Heart left ventricle (tissue), 16 donors: ENCODE results near the gene ZNF844. TPM values are rescaled to one million over a fixed set of nuclear protein-coding genes. Genes with fewer than 3 reads are reported as not detected.
A peak's percentile ranks its signal among the peaks of the same experiment; 100 is the strongest.

Source experiments
- ATAC-seq, 4 donors: fragments of 200-7000 bp; cut with Tn5 transposase; one replicate each; pipeline ENCODE4 v1.9.1; 2020 to 2022; ENCODE audit warnings: moderate library complexity in 4 of 4, mild to moderate bottlenecking in 3 of 4, moderate number of reproducible peaks in 1 of 4
- DNase-seq, 5 donors: peaks; one replicate each; pipeline ENCODE4 v3.0.0-alpha.2; 2020
- H3K27ac ChIP-seq, 12 donors: fragments of 200-600 bp; sonication (generic) in 4 of 12; one replicate each; pipeline versions ENCODE4 v1.5.0 to v1.8.0; 2016 to 2022; ENCODE audit warnings: mild to moderate bottlenecking in 2 of 12
- H3K27me3 ChIP-seq, 9 donors: fragments of 200-600 bp; sonication (generic) in 2 of 9; one replicate each; pipeline versions ENCODE4 v1.5.1 to v1.8.0; 2016 to 2022; ENCODE audit warnings: mild to moderate bottlenecking in 3 of 9
- H3K36me3 ChIP-seq, 9 donors: fragments of 200-600 bp; sonication (generic) in 2 of 9; one replicate each; pipeline versions ENCODE4 v1.5.0 to v1.8.0; 2018 to 2022; ENCODE audit warnings: mild to moderate bottlenecking in 2 of 9
- H3K4me1 ChIP-seq, 12 donors: fragments of 200-600 bp; sonication (generic) in 4 of 12; one replicate each; pipeline versions ENCODE4 v1.5.0 to v1.8.0; 2016 to 2022; ENCODE audit warnings: mild to moderate bottlenecking in 3 of 12
- H3K4me3 ChIP-seq, 12 donors: fragments of 200-600 bp; sonication (generic) in 4 of 12; one replicate each; pipeline versions ENCODE4 v1.5.0 to v1.8.0; 2017 to 2022; ENCODE audit warnings: mild to moderate bottlenecking in 9 of 12, moderate library complexity in 4 of 12
- H3K9me3 ChIP-seq, 12 donors: fragments of 200-600 bp; sonication (generic) in 4 of 12; one replicate each; pipeline versions ENCODE4 v1.5.0 to v1.8.0; 2016 to 2022; ENCODE audit warnings: mild to moderate bottlenecking in 1 of 12
- POLR2A ChIP-seq, 2 donors: fragments of 450-650 bp; IDR thresholded peaks; one replicate each; pipeline ENCODE4 v1.6.1; 2017; ENCODE audit warnings: antibody characterized with exemption in 2 of 2, mild to moderate bottlenecking in 2 of 2, moderate library complexity in 2 of 2
- WGBS, 4 donors: extraction: QIAGEN DNeasy Blood & Tissue Kit in 2 of 4; methylation state at CpG; one replicate each; pipeline versions ENCODE4 v1.1.5 to v1.1.7; 2013 to 2018; 5-methylcytosine and 5-hydroxymethylcytosine counted together
- intact Hi-C, 10 donors: fragments of 100-400 bp; cut with DNase I; formaldehyde crosslinking; loops; one replicate each; pipeline versions ENCODE4 v1.11.1 to v1.14.2; 2022
- long read RNA-seq, 3 donors: library from polyadenylated mRNA; unstranded; transcript quantifications; one replicate each; pipeline ENCODE4 v2.0.0, GENCODE V29; 2020 to 2021
- polyA plus RNA-seq, 2 donors: library from polyadenylated mRNA; stranded (reverse); fragments of 200-250 nt; gene quantifications; one replicate each; pipeline ENCODE4 v1.2.3, GENCODE V29; 2013
- total RNA-seq, 9 donors: library from RNA; depleted of rRNA in 2 of 9; stranded (reverse); fragments of >200 nt in 2 of 9; fragmentation: NEBNext Ultra II Directional in 3 of 9; extraction: Animal tissue kit (Norgen Biotek cat#: 25700) in 3 of 9; gene quantifications; one replicate each; pipeline versions ENCODE4 v1.1.0 to v1.2.4, GENCODE V29; 2016 to 2023
- TF ChIP-seq, protein P1 (sequence below), 12 donors: fragments of 200-600 bp; sonication (generic) in 4 of 12; IDR thresholded peaks; one replicate each; pipeline versions ENCODE4 v1.5.0 to v1.8.0; 2018 to 2022; ENCODE audit warnings: antibody characterized with exemption in 12 of 12, mild to moderate bottlenecking in 5 of 12
- donor health status: ischemic (EF 13 %, LVEDD 7.1; RV severe dilation, severe dysfunction).
- donor health status: healthy with polysubstance abuse.
- donor health status: DM: no; HTN: yes; CAD: no.
- donor health status: DM: no; HTN: no; CAD: no.
- donor health status: ischemic (EF 25% LVEDD 6.9; RV normal size, moderate dysfunction).
- donor health status: ischemic (EF 25% LVEDD 5.7; RV mildly dilated, moderate dysfunction).
- donor health status: healthy.
- donor health status: DM: yes; HTN: yes; CAD: no.
- donor health status: ischemic (EF 35%, LVEDD 5.7; RV mildly dilated, moderate dysfunction).
- donor health status: nonischemic (EF 11% LVEDD 7.7; RV severe dilation, severe dysfunction).
- donor health status: DM: yes; HTN: yes; CAD: no.
- donor health status: PGD.
- donor health status: ischemic (EF 29% LVEDD 5.4; RV normal size, mild dysfunction).
- donor health status: nonischemic (EF 23%, LVEDD 6.1; RV moderate dilation, normal function).

The ZNF844 gene
- 10 to 100 TPM in 7 of 9 donors, 1 to 10 TPM in 2; 7.5 to 24.3 (median 13.8) TPM for total RNA-seq
- 1 to 10 TPM; 3.6 to 6.3 TPM for polyA plus RNA-seq
- long read RNA-seq, donor 1, full-length matches to known transcripts = 3 of 4 reads
- long read RNA-seq, donor 1, partial matches to known transcripts = 0 of 4 reads
- long read RNA-seq, donor 1, other reads (novel, unspliced or antisense) = 1 of 4 reads
- long read RNA-seq, donor 2, full-length matches to known transcripts = 3 of 4 reads
- long read RNA-seq, donor 2, partial matches to known transcripts = 0 of 4 reads
- long read RNA-seq, donor 2, other reads (novel, unspliced or antisense) = 1 of 4 reads
- long read RNA-seq, donor 3, full-length matches to known transcripts = 1 of 3 reads
- long read RNA-seq, donor 3, partial matches to known transcripts = 0 of 3 reads
- long read RNA-seq, donor 3, other reads (novel, unspliced or antisense) = 2 of 3 reads

- 1% methylated on average over 45 to 66 of the region's 66 CpGs for WGBS, 4 donors
Observed at GRCh38 chr19:12064590-12065538, at the start of gene ZNF844. Gene ZNF844 (plus strand): TSS chr19:12064731. CDS start chr19:12064874, 143 bp downstream.

DNA sequence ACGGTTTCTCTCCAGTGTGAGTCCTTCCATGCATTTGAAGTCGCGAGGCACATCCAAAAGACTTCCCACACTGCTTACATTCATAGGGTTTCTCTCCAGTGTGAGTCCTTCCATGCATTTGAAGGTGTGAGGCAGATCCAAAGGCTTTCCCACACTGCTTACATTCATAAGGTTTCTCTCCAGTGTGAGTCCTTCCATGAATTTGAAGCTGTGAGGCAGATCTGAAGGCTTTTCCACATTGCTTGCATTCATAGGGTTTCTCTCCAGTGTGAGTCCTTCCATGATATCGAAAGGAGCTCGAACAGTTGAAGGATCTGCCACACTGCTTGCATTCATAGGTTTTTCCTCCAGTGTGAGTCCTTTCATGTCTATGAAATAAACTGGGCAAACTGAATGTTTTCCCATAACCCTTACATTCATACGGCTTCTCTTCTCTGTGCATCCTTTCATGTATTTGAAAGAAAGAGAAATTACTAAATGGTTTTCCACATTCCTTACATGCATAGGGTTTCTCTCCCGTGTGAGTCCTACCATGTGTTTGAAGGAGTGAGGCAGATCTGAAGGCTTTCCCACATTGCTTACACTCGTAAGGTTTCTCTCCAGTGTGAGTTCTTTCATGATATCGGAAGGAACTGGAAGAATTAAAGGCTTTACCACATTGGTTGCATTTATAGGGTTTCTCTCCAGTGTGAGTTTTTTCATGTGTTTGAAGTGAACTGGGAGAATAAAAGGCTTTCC lies 49.3 kb upstream of the ZNF844 start:
- 95 to 98% (median 97%) methylated on average over 9 of the region's 9 CpGs for WGBS, 4 donors
- no peak for ATAC-seq
- no peaks in the 10 kb centered on the region for H3K4me1 ChIP-seq
- H3K27ac ChIP-seq = no peak overlapping the region
- DNase-seq = no peak
- no peak overlapping the region for H3K4me3 ChIP-seq
- H3K36me3 ChIP-seq = peaks cover 16 to 51% (median 38%) of the 10 kb centered on the region in 9 donors
- intact Hi-C loops = no loop called here
- no peaks in the 10 kb centered on the region for H3K27me3 ChIP-seq
- no peak for TF ChIP-seq POLR2A (IDR thresholded peaks at IDR 0.05)
- TF ChIP-seq, protein P1, sequence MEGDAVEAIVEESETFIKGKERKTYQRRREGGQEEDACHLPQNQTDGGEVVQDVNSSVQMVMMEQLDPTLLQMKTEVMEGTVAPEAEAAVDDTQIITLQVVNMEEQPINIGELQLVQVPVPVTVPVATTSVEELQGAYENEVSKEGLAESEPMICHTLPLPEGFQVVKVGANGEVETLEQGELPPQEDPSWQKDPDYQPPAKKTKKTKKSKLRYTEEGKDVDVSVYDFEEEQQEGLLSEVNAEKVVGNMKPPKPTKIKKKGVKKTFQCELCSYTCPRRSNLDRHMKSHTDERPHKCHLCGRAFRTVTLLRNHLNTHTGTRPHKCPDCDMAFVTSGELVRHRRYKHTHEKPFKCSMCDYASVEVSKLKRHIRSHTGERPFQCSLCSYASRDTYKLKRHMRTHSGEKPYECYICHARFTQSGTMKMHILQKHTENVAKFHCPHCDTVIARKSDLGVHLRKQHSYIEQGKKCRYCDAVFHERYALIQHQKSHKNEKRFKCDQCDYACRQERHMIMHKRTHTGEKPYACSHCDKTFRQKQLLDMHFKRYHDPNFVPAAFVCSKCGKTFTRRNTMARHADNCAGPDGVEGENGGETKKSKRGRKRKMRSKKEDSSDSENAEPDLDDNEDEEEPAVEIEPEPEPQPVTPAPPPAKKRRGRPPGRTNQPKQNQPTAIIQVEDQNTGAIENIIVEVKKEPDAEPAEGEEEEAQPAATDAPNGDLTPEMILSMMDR (IDR thresholded peaks at IDR 0.05) = no peak
- H3K9me3 ChIP-seq = peaks cover 0 to 94% (median 36%) of the 10 kb centered on the region in 12 donors

More at GRCh38 chr19:12064590-12065538, at the start of gene ZNF844:
- peaks cover 0 to 22% (median 0%) of the 10 kb centered on the region in 9 donors for H3K36me3 ChIP-seq
- TF ChIP-seq, protein P1 (IDR thresholded peaks at IDR 0.05) = peak in 1 of 12 donors; percentile 10
- peak; percentile 52 to 98 for TF ChIP-seq POLR2A (IDR thresholded peaks at IDR 0.05)
- peak within 1 kb of the TSS; percentile 69 to 96 (median 81) for H3K4me3 ChIP-seq
- H3K4me1 ChIP-seq = peaks cover 0 to 27% (median 14%) of the 10 kb centered on the region in 12 donors
- no peaks in the 10 kb centered on the region for H3K27me3 ChIP-seq
- ATAC-seq (peak; percentile 99 to 100 (median 99)), DNase-seq (peak; percentile 97 to 99 (median 98))
- peak within 1 kb of the TSS; percentile 88 to 99 (median 96) for H3K27ac ChIP-seq
- peaks cover 0 to 34% (median 12%) of the 10 kb centered on the region in 12 donors for H3K9me3 ChIP-seq
- intact Hi-C loops = no loop called here

DNA sequence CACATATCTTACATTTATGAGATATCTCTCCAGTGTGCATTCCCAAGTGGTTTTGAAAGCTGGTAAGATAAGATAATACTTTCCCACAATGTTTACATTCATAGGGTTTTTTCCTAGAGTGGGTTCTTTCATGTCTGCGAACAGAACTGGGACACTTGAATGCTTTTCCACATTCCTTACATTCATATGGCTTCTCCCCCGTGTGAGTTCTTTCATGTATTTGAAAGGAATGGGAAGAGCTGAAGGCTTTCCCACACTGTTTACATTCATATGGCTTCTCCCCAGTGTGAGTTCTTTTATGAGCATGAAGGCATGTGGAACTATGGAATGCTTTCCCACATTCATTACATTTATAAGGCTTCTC lies 48.8 kb upstream of the ZNF844 start:
- intact Hi-C loops = no loop called here
- TF ChIP-seq POLR2A (IDR thresholded peaks at IDR 0.05) = no peak
- TF ChIP-seq, protein P1 (IDR thresholded peaks at IDR 0.05) = no peak
- Histone ChIP-seq H3K27ac (no peak overlapping the region), H3K36me3 (peaks cover 16 to 51% (median 38%) of the 10 kb centered on the region in 9 donors), H3K4me3 (no peak overlapping the region), H3K27me3 (no peaks in the 10 kb centered on the region), H3K4me1 (no peaks in the 10 kb centered on the region), H3K9me3 (peaks cover 0 to 98% (median 36%) of the 10 kb centered on the region in 12 donors)
- 52 to 69% (median 59%) methylated on average over 2 of the region's 2 CpGs for WGBS, 4 donors
- DNase-seq (no peak), ATAC-seq (no peak)
